Measurements from ENCODE around the gene NAMPT. TPM values are rescaled to one million over a fixed set of nuclear protein-coding genes. Genes with fewer than 3 reads are reported as not detected.

Gene NAMPT
- total RNA-seq, 1 donor from 2014 or later: 153 TPM

- DNase-seq (ENCODE audit: low spot score): no peak
- no peak for TF ChIP-seq CTCF (IDR thresholded peaks at IDR 0.05; ENCODE audit: unreplicated experiment)
- Mint-ChIP-seq H3K4me3 (ENCODE audit: unreplicated experiment) (peak overlapping the region; percentile 98), H3K27ac (ENCODE audit: unreplicated experiment) (no peak overlapping the region), H3K27me3 (ENCODE audit: unreplicated experiment) (peaks cover 10% of the 10 kb centered on the region), H3K36me3 (ENCODE audit: low read depth, unreplicated experiment) (peaks cover 19% of the 10 kb centered on the region), H3K4me1 (ENCODE audit: unreplicated experiment) (peaks cover 41% of the 10 kb centered on the region), H3K9me3 (ENCODE audit: unreplicated experiment) (no peaks in the 10 kb centered on the region)
Measured at GRCh38 chr7:106281585-106282318, 3.0 kb downstream of the NAMPT start.

- H3K4me1 Mint-ChIP-seq (ENCODE audit: unreplicated experiment): peaks cover 39% of the 10 kb centered on the region
- DNase-seq (ENCODE audit: low spot score): no peak
- H3K27ac Mint-ChIP-seq (ENCODE audit: unreplicated experiment): no peak overlapping the region
- H3K27me3 Mint-ChIP-seq (ENCODE audit: unreplicated experiment): peaks cover 10% of the 10 kb centered on the region
- H3K36me3 Mint-ChIP-seq (ENCODE audit: low read depth, unreplicated experiment): peaks cover 19% of the 10 kb centered on the region
- no peak overlapping the region for H3K4me3 Mint-ChIP-seq (ENCODE audit: unreplicated experiment)
- TF ChIP-seq CTCF (IDR thresholded peaks at IDR 0.05; ENCODE audit: unreplicated experiment): no peak
- no peaks in the 10 kb centered on the region for H3K9me3 Mint-ChIP-seq (ENCODE audit: unreplicated experiment)
Measured at GRCh38 chr7:106281127-106281526, 3.7 kb downstream of the NAMPT start.

- peak overlapping the region; percentile 16 for H3K4me3 Mint-ChIP-seq (ENCODE audit: unreplicated experiment)
- no peak for DNase-seq (ENCODE audit: low spot score)
- peaks cover 36% of the 10 kb centered on the region for H3K4me1 Mint-ChIP-seq (ENCODE audit: unreplicated experiment)
- H3K36me3 Mint-ChIP-seq (ENCODE audit: low read depth, unreplicated experiment): peaks cover 15% of the 10 kb centered on the region
- no peak for TF ChIP-seq CTCF (IDR thresholded peaks at IDR 0.05; ENCODE audit: unreplicated experiment)
- no peaks in the 10 kb centered on the region for H3K9me3 Mint-ChIP-seq (ENCODE audit: unreplicated experiment)
- H3K27me3 Mint-ChIP-seq (ENCODE audit: unreplicated experiment): peaks cover 6% of the 10 kb centered on the region
- H3K27ac Mint-ChIP-seq (ENCODE audit: unreplicated experiment): peak overlapping the region; percentile 9
Measured at GRCh38 chr7:106279425-106280197, 5.2 kb downstream of the NAMPT start.

- Mint-ChIP-seq H3K4me1 (ENCODE audit: unreplicated experiment) (peaks cover 33% of the 10 kb centered on the region), H3K36me3 (ENCODE audit: low read depth, unreplicated experiment) (peaks cover 11% of the 10 kb centered on the region), H3K27me3 (ENCODE audit: unreplicated experiment) (peaks cover 4% of the 10 kb centered on the region), H3K9me3 (ENCODE audit: unreplicated experiment) (no peaks in the 10 kb centered on the region), H3K27ac (ENCODE audit: unreplicated experiment) (peak overlapping the region; percentile 38), H3K4me3 (ENCODE audit: unreplicated experiment) (no peak overlapping the region)
- no peak for TF ChIP-seq CTCF (IDR thresholded peaks at IDR 0.05; ENCODE audit: unreplicated experiment)
- no peak for DNase-seq (ENCODE audit: low spot score)
Measured at GRCh38 chr7:106278695-106279094, 6.1 kb downstream of the NAMPT start.

GRCh38 chr7:106277976-106278375, 6.8 kb downstream of the NAMPT start:
- H3K27ac Mint-ChIP-seq (ENCODE audit: unreplicated experiment): no peak overlapping the region
- TF ChIP-seq CTCF (IDR thresholded peaks at IDR 0.05; ENCODE audit: unreplicated experiment): no peak

More at GRCh38 chr7:106277976-106278375, 6.8 kb downstream of the NAMPT start:
- Mint-ChIP-seq H3K9me3 (ENCODE audit: unreplicated experiment) (no peaks in the 10 kb centered on the region), H3K27me3 (ENCODE audit: unreplicated experiment) (no peaks in the 10 kb centered on the region), H3K36me3 (ENCODE audit: low read depth, unreplicated experiment) (peaks cover 10% of the 10 kb centered on the region), H3K4me3 (ENCODE audit: unreplicated experiment) (no peak overlapping the region), H3K4me1 (ENCODE audit: unreplicated experiment) (peaks cover 31% of the 10 kb centered on the region)
- no peak for DNase-seq (ENCODE audit: low spot score)
